HG02981 (cell line): ENCODE results near the gene TMEM164.
A peak's percentile ranks its signal among the peaks of the same experiment; 100 is the strongest.

Experiments used
- ATAC-seq: cut with Tn5 transposase; IDR thresholded peaks from one replicate; pipeline ENCODE4 v1.9.1; 2021; ENCODE audit warnings: mild to moderate bottlenecking, moderate library complexity; ENCODE audit not compliant: unreplicated experiment

The TMEM164 gene

DNA sequence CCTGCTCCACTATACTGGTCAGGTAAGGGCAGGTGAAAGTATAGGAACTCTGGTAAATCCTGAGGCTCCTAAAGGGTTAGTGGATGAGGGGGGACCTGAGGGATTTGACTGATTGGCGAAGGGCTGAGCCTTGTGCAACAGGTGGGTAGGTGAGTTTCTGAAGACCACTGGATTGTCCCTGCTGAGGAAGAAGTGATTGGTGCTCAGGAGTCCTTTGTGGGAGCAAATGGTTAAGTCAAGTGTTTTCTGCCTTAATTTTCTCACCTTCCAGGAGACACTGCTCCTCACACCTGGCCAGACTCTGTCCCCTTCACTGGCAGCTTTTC is 158.4 kb downstream of the TMEM164 start:
- no peak for ATAC-seq

DNA sequence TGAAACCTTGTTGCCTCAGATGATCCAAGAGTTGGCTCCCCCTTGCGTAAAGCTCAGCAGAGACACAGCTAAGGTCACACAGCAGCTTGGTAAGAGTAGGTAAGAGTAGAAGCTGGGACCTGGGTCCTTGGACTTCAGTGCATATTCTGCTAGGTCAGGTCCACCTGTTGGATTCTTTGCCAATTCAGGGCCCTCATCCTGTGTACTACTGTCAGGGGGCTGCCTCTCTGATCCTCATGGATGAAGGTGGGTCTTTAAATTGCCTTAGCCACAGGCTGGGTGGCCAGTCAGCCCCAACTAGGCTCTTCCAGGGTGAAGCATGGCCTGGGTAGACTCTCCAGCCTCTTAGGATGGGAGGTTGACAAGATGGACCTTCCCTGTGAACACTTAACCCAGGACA is 159.2 kb downstream of the TMEM164 start:
- ATAC-seq, result no peak

DNA sequence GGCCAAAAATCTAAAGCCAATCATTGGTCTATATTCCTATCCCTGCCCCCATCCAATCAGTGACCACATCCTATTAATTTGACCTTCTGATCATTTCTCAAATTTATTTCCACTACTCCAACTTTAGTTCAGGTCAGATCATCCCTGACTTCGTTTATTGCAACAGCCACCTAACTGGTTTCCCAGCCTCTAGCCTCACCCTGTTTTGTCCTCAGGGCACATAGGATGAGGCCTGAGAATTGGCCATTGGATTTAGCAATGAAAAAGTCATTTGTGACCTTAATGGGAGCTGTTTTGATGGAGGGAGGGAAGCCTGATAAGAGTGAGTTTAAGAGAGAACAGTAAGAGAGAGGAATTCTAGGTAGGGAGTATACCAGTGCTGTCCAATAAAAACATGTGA is 160.0 kb downstream of the TMEM164 start:
- no peak for ATAC-seq

DNA sequence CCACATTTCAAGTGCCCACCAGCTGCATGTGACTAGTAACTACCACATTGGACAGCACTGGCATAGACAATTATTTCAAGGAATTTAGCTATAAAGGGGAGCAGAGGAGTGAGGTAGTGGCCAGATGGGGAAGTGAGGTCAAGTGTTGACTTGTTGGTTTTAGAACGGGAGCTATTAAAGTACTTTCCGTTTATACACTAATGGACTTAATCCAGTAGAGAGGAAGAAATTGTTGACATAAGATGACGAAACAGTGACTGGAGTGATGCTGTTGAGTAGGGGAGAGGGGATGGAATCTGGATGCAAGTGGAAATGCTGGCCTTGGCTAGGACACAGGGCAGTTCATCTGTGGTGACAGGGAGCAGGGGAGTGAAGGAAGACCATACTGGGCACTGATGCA is 160.6 kb downstream of the TMEM164 start:
- ATAC-seq, result no peak

DNA sequence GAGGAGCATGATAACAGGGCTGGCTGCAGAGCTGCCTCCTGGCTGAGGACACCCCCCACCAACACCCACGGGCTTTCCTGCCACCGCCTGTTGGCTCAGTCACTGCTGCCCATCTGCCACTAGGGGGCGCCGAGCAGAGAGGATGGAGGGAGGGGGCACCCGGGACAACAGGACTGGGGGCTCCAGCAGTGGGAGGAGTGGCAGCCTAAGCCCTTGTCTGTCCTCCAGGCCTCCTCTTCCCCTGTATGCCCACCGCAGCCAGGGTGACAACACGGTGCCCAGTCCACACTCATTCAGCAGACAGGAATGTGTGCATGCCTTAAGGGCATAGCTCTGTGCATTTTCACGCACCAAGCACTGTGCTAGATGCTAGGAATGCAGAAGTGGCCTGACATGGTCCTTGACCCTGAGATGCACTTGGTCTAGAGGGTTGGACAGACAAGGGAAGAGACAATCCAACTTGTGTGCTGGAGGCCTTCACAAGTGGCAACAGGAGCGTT is 165.1 kb downstream of the TMEM164 start:
- no peak for ATAC-seq

DNA sequence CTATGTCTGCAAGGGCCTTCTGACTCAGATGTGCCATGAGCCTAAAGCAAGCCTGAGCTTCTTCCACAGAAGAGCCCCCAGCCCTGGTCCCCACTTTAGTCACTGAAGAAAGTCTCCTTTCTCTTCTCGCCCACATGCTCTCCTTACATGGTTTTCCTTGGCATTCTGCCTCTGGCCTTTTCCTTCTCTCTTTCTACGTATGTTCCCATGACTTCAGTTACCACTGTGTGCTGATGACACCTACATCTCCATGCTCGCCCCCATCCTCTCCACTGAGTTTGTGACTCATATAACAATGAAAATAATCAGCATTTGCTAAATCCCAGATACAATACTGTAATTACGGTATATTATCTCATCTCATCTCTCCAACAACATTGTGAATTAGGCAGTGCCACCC is 165.7 kb downstream of the TMEM164 start:
- ATAC-seq, result no peak

DNA sequence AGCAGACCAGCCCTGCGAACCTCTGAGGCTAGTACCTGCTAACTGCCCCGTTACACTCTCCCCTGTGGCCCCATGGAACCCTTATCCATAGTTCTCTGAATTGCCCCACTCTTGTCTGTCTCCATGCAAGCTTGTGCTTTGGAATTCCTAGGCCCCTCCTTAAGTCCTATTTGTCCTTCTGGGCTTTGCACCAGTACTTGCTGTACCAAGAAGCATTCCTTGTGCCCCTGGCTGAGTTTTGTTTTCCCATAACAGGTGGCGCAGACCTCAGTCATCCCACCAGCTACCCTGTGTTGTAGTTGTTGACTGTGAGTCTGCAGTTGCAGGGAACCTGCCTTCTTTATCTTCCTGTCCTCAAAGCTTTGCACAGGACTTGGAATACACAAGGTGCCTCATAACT is 167.1 kb downstream of the TMEM164 start:
- ATAC-seq, result no peak

DNA sequence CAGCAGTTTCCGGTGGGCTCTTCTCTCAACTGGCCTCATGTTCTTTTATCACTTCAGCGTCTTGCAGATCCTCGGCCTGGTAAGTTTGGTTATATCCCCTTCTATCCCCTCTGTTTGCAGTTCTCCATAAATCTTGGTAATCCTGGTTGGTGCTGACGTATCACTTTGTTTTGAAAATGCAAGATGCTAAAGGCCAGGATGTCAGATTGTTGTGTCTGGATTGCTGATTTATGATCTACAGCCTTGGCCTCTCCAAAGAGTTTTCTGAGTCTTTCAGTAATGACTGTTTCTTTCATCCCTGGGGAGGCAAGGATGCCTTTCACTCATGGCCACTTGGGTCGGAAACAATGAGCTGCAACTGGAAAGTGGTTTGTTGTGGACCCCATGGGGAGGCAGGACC is 168.5 kb downstream of the TMEM164 start:
- ATAC-seq, result no peak

DNA sequence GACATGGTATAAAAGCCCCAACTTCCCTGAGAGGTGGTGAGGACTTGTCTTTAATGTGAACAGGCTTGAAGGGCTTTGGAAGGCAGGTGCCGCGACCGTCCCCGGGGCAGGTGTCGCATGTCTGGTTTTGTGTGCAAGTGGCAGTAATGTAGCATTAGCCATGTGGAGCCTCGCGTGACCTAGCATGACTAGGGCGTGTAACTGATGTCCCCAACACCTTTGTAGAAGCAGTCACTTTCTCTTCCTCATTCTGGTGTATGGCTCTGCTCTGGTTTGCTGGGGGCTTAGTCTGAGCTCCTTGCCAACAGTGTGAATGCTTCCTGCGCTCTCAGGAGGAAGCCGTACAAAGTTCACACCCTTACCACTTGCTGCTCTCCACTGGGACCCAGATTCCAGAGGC is 169.3 kb downstream of the TMEM164 start:
- ATAC-seq, result peak; percentile 98

DNA sequence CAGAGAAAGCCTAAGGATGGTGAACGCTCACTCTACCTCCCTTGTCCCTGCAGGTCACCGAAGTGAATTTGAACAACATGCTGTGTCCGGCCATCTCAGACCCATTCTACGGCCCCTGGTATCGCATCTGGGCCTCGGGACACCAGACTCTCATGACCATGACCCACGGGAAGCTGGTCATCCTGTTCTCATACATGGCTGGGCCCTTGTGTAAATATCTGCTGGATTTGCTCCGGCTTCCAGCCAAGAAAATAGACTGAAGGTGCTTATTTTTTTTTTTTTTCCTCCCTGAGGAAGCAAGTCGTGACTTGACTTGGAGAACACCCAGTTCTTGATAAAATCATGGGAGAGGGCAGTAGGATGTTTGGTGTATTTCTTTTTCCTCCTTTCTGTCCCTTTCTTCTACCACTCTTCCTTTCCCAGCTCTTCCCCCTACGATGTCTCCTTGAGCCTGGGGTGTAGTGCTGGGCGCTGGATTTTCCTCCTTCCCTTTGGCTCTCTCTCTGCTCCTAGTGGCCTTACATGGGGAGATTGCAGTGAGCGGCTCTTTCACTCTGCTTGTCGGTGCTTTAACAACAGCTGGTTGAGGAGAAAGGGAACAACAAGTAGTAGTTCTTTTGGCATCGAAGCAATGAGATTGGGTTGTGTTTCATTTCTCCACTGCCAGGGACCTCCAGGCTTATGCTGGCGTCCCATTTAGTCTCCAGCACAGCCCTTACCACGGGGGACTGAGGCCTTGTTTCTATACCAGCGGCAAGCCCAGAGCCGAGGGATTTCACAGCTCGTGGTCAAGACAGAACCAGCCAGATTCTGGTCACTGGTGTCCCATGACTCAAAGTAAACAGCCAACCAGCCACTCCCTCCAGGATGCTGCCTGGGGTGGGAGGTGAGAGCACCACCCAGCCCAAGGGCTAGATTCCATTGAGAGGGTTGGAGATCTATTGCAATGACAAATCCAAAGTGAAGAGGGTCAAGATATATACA is 170.6 kb downstream of the TMEM164 start:
- ATAC-seq, result no peak

DNA sequence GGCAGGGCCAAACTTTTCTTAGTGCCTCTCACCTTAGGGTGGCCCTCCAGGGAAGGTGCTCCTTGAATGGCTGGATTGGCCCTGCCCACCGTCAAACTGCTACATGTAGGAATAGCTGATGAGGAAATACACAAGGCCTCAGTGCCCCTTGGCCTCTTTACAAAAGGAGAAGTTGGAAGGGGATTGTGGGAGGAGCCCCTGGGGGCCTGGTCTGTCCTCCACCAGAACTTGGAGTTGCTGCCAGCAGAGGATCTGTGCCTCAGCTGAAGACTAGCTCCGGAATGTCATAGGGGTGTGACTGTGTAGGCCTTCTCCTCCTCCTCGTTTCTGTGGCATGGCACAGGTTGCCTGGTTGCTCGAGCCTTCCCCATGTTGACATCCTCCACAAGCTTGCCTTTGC is 172.2 kb downstream of the TMEM164 start:
- no peak for ATAC-seq

DNA sequence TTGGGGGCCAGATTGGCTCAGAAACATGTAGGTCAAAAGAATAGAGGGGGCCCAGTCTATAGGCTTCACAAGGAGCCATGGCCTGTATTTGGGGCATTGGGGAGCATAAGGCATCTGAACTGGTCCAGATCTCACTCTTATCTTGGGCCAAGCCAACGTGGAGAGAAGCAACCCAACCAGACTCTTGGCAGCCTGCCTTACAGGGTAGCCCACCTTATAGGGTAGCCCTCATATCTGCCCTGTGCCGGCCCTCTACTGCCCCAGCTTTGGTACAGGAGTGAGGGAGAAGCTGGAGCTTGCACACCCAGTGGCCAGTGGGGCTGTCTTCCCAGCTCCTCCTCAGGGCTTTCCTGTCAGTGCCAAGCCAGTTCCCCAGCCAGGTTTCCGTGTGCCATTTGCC is 172.8 kb downstream of the TMEM164 start:
- ATAC-seq, result no peak

DNA sequence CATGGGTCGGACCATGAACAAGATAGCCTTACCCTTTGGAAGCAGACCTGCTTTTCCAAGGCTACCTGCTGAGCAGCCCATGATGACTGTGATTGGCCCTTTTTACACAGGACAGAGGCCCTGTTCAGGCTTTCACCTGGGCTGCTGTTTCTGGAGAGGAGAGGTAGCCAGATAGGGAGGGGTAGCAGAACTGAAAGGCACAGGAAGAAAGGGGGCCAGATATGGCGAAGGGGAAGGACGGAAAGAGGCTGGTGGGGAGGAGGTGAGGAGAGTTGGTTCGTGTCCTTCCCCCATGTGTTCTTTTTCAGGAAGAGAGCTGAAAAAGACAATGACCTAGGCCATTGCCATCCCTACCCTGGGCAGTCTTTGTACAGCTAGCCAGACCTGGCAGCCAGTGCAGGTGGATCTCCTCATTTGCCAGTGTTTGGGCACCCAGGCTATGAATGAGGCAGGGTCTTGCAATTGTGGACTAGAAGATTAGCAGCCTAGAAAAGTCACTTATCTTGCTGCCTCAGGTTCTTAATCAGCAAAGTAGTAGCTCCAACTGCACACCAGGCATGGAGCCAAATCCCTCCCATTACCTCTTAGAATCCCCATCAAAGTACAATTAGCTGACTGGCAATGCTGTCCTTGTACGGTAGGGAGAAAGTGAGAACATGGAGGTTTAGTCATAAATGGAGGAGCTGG is 175.4 kb downstream of the TMEM164 start:
- ATAC-seq, result no peak

DNA sequence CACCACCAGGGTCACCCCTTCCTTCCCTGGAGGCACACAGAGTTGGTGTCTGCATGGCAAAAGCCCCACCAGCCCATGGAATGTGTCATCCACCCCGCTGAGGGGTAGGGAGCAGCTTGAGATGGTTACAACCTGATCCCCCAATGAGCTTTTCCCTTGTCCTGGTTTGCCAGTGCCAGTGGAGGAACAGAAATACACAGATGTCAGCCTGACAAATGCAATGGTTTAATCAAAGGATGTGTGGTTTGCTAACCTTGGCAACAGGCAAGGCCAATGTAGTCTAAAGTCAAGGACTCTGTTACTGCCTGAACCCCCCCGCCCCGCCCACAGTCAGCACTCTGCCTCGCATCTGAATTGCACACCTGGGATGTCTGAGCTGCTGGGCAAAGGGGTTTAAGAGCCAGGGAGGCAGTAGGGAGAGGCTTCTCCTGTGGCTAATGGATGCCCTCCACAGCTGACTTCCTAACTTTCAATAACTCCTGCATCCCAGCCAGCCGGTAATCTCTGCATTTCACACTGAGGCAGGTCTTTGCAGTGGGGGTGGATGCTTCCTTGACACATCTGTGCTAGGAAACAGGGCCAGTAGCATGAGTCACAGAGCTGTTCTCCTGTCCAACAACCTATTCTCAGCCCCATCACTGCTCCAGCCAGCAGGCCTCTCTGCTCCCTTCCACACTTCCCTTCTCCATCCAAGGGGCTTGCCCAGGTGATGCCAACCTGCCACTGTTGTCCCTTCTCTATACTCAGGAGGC is 177.4 kb downstream of the TMEM164 start:
- ATAC-seq, result peak; percentile 19

DNA sequence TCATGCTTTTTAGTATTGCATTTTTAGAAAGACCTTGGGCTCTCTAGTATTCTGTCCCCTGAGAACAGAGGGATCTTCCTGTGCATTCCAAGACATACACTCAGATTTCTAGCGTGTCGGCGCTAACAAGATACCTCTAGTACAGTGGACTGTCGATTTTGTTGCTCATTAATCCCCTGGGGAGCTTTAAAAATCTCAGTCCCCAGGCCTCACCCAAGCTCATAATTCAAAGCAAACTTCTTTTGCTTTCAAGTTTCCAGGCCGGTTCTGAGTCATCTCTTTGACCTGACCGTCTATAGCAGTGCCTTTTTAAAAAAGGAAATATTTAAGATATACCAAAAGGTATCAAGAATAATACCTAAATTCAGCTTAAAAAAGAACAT is 178.0 kb downstream of the TMEM164 start:
- peak; percentile 71 for ATAC-seq

DNA sequence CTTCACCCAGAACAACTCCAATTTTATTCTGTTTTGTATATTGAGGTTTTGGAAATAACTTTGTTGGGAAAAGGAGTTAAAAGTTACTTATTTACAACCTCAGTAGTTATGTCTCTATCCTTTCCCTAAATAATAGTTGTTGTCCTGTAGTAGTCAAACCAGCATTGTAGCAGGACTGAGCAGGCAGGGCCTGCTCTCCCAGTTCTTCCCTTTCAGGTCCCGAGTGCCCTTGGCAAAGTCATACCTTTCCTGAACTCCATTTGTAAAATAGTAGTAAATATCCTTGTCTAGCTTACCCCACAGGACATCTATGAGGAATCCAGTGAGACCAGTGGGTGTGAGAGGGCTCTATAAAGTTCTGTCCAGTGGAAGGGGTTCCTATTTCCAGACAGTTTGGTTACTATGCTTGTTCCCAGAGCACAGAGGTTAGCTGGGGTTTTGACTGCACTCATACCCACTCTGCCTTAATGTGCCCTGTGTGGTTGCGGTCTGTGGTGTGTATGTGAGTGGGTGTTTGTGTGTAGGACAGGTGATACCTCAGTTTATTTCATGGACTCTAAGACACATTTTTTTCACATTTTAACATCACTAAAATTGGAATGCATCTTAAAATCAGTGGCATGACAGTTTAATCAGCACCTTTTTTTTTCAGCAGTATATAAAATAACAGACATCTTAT is 178.7 kb downstream of the TMEM164 start:
- ATAC-seq, result no peak

DNA sequence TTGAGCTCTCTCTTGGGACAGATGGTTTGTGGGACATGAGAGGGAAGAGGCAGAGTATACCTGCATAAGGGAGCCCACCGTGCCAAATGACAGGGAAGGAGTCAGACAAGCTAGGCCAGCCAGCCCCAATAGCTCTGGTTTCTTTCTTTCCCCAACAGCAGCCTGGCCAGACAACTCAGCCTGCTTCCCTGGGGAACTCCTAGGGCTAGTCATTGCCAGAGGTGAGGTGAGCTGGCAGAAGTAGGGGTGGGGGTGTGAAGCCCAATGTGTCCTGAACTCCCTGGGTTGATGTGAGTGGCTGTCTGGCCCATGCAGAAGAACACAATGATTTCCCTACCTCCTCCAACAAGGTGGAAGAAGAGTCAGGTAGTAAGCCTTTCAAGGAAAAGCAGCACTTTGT is 179.4 kb downstream of the TMEM164 start:
- no peak for ATAC-seq

DNA sequence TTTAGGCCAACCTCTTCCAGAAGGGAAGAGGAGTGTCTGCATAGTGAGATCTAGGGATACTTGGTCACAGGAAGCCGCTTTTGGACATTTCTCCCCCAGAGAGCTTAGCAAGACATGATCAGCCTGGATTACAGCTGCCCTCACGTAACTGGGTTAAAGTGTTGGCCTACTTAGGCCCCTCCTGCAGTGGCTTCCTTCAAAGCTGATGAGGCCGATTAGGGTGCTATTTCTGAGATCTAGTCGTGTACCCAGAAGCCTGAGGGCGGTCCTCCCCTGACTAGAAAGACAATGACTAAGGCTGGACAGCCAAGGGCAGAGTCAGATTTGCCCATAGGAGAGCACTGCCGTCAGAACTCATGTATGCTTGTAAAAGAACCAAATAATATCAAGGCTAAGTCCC is 180.0 kb downstream of the TMEM164 start:
- no peak for ATAC-seq

DNA sequence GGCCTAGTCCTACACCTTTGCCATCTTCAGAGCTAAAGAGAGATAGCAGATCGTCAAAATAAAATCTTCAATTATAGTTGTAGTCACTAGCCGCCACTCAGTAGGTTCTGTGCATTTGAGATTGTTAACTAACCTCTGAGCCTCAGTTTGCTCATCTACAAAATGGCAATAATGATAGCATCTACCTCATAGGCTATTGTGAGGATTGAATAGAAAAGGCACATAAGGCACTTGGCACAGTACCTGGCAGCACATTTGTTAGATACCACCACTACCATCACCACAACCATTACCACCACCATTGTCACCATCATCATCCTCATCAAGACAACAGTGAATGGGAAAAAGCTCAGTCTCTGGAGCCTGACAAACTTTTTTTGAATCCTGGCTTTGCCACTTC is 180.4 kb downstream of the TMEM164 start:
- no peak for ATAC-seq

DNA sequence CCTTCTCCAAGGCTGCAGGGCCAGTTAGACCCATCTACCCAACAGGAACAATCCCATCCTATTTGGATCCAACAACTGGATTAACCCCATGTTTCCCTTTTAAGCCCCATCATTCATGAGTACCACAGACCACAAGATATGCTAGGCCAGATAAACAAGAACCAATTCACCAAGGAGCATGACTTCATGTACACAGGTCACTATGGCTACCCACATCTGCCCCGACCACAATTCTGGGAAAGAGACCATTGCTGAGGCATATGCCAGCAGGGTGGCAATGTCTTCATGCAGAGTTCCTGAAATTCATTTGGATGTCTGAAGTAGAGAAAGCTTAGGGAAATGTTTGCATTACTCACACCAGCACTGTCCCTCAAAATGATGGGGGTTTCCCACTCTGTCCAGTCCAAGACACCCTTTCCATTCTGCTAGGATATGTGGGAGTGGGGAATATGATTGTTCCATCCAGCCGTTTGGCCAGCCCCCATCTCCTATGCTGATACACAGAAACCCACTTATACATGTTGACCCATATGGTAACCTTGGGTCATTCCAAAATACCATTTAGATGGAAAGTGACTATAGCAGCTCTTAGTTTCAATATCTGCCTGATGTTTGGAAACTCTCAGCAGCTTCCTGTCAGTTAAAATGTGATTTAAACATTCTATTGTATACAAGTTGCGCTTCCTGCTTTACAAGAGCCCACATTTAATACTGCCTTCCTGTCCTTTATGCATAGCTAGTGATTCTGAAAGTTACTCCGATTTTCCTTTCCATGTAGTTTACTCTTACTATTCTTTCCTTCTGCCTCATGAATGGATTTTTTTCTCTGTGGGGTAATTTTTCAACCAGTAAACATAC is 186.0 kb downstream of the TMEM164 start:
- ATAC-seq, result no peak
